HG03045 (cell line): ENCODE data around the gene EFCAB3.
A peak's percentile ranks its signal among the peaks of the same experiment; 100 is the strongest.
"Not testable (repeated sequence)": the region's sequence is repeated elsewhere in the genome, so short reads cannot be mapped to it uniquely, and the experiment has no call there.

Experiments
- ATAC-seq: cut with Tn5 transposase; IDR thresholded peaks from one replicate; pipeline ENCODE4 v1.9.1; 2021; ENCODE audit warnings: mild to moderate bottlenecking, moderate library complexity; ENCODE audit not compliant: unreplicated experiment

EFCAB3 gene

GRCh38 chr17:62380253-62380652, at the start of gene EFCAB3:
TSS of gene EFCAB3 (plus strand) at chr17:62380553. CDS start at chr17:62382980, 2,427 bp downstream.
- ATAC-seq: no peak

- no peak for ATAC-seq
Measured at GRCh38 chr17:62336527-62336926, 43.8 kb upstream of the EFCAB3 start.

- ATAC-seq: no peak
Measured at GRCh38 chr17:62343764-62344270, 36.5 kb upstream of the EFCAB3 start.

GRCh38 chr17:62351176-62351575, 29.2 kb upstream of the EFCAB3 start:
- no peak for ATAC-seq

GRCh38 chr17:62366191-62366590, 14.2 kb upstream of the EFCAB3 start:
- no peak for ATAC-seq

GRCh38 chr17:62381561-62381960, 1.2 kb downstream of the EFCAB3 start:
- ATAC-seq: no peak

GRCh38 chr17:62388856-62389255, 8.5 kb downstream of the EFCAB3 start:
- no peak for ATAC-seq

- no peak for ATAC-seq
Measured at GRCh38 chr17:62392908-62393307, 12.6 kb downstream of the EFCAB3 start.

- ATAC-seq: no peak
Measured at GRCh38 chr17:62398891-62399290, 18.5 kb downstream of the EFCAB3 start.

GRCh38 chr17:62405451-62405850, 25.1 kb downstream of the EFCAB3 start:
- no peak for ATAC-seq

- ATAC-seq: not testable (repeated sequence)
Measured at GRCh38 chr17:62413090-62413489, 32.7 kb downstream of the EFCAB3 start.

GRCh38 chr17:62423647-62424461, 43.5 kb downstream of the EFCAB3 start, which contains the start of gene METTL2A:
TSS of gene METTL2A (plus strand) at chr17:62423897. CDS start at chr17:62423903, 6 bp downstream.
- peak; percentile 91 for ATAC-seq

- not testable (repeated sequence) for ATAC-seq
Measured at GRCh38 chr17:62426214-62426613, 45.9 kb downstream of the EFCAB3 start.

- ATAC-seq: not testable (repeated sequence)
Measured at GRCh38 chr17:62435251-62435650, 54.9 kb downstream of the EFCAB3 start.

- ATAC-seq: not testable (repeated sequence)
Measured at GRCh38 chr17:62441181-62441580, 60.8 kb downstream of the EFCAB3 start.

GRCh38 chr17:62444063-62444462, 63.7 kb downstream of the EFCAB3 start:
- ATAC-seq: no peak

GRCh38 chr17:62445791-62446190, 65.4 kb downstream of the EFCAB3 start:
- not testable (repeated sequence) for ATAC-seq

GRCh38 chr17:62452195-62452594, 71.8 kb downstream of the EFCAB3 start:
- ATAC-seq: not testable (repeated sequence)

GRCh38 chr17:62453041-62453440, 72.7 kb downstream of the EFCAB3 start:
- ATAC-seq: not testable (repeated sequence)

GRCh38 chr17:62453656-62454055, 73.3 kb downstream of the EFCAB3 start:
- not testable (repeated sequence) for ATAC-seq

GRCh38 chr17:62454111-62454510, 73.8 kb downstream of the EFCAB3 start:
- not testable (repeated sequence) for ATAC-seq

- ATAC-seq: no peak
Measured at GRCh38 chr17:62456016-62456415, 75.7 kb downstream of the EFCAB3 start.
